Measurements from ENCODE around the gene CNN1.

The CNN1 gene

GRCh38 chr19:11551603-11552235 is 13.1 kb downstream of the CNN1 start:
- Histone ChIP-seq H4K20me1 (ENCODE audit: insufficient read depth) (no peaks in the 10 kb centered on the region), H3K4me3 (IDR thresholded peaks at IDR 0.05; ENCODE audit: insufficient read depth, low read depth, low read length) (no peak overlapping the region), H3K79me2 (ENCODE audit: insufficient read depth, low read depth) (no peaks in the 10 kb centered on the region), H3K27me3 (ENCODE audit: insufficient read depth, low read depth) (no peaks in the 10 kb centered on the region), H3K4me2 (no peak overlapping the region), H3K27ac (no peak overlapping the region), H2AFZ (ENCODE audit: low read depth) (no peak overlapping the region), H3K4me1 (ENCODE audit: low read depth, poor library complexity, severe bottlenecking) (no peaks in the 10 kb centered on the region), H3K36me3 (ENCODE audit: insufficient read depth) (no peaks in the 10 kb centered on the region), H3K9ac (no peak overlapping the region)
- TF ChIP-seq CTCF (conservative IDR thresholded peaks at IDR 0.05; ENCODE audit: low read depth, low read length): peak; percentile 32; the same call in 1 of the 2 replicates

GRCh38 chr19:11552666-11553372 is 14.2 kb downstream of the CNN1 start:
- no peaks in the 10 kb centered on the region for H4K20me1 ChIP-seq (ENCODE audit: insufficient read depth)
- no peak overlapping the region for H3K4me2 ChIP-seq
- no peaks in the 10 kb centered on the region for H3K36me3 ChIP-seq (ENCODE audit: insufficient read depth)
- H3K27me3 ChIP-seq (ENCODE audit: insufficient read depth, low read depth): no peaks in the 10 kb centered on the region
- H3K27ac ChIP-seq: no peak overlapping the region
- no peak overlapping the region for H3K9ac ChIP-seq
- H2AFZ ChIP-seq (ENCODE audit: low read depth): no peak overlapping the region
- H3K79me2 ChIP-seq (ENCODE audit: insufficient read depth, low read depth): peaks cover 2% of the 10 kb centered on the region; the same call in 1 of the 2 replicates
- no peak overlapping the region for H3K4me3 ChIP-seq (IDR thresholded peaks at IDR 0.05; ENCODE audit: insufficient read depth, low read depth, low read length)
- TF ChIP-seq CTCF (conservative IDR thresholded peaks at IDR 0.05; ENCODE audit: low read depth, low read length): no peak
- H3K4me1 ChIP-seq (ENCODE audit: low read depth, poor library complexity, severe bottlenecking): peaks cover 2% of the 10 kb centered on the region

- Histone ChIP-seq H3K79me2 (ENCODE audit: insufficient read depth, low read depth) (peaks cover 12% of the 10 kb centered on the region), H3K4me3 (IDR thresholded peaks at IDR 0.05; ENCODE audit: insufficient read depth, low read depth, low read length) (no peak overlapping the region), H3K27ac (no peak overlapping the region), H3K27me3 (ENCODE audit: insufficient read depth, low read depth) (no peaks in the 10 kb centered on the region), H3K4me2 (no peak overlapping the region), H3K9ac (no peak overlapping the region), H2AFZ (ENCODE audit: low read depth) (no peak overlapping the region), H4K20me1 (ENCODE audit: insufficient read depth) (no peaks in the 10 kb centered on the region), H3K36me3 (ENCODE audit: insufficient read depth) (no peaks in the 10 kb centered on the region), H3K4me1 (ENCODE audit: low read depth, poor library complexity, severe bottlenecking) (peaks cover 7% of the 10 kb centered on the region)
- TF ChIP-seq CTCF (conservative IDR thresholded peaks at IDR 0.05; ENCODE audit: low read depth, low read length): no peak
Measured at GRCh38 chr19:11554160-11554559, 15.5 kb downstream of the CNN1 start.

- H3K9ac ChIP-seq: no peak overlapping the region
- TF ChIP-seq CTCF (conservative IDR thresholded peaks at IDR 0.05; ENCODE audit: low read depth, low read length): no peak
- no peak overlapping the region for H2AFZ ChIP-seq (ENCODE audit: low read depth)
- H4K20me1 ChIP-seq (ENCODE audit: insufficient read depth): no peaks in the 10 kb centered on the region
- H3K27me3 ChIP-seq (ENCODE audit: insufficient read depth, low read depth): no peaks in the 10 kb centered on the region
- no peaks in the 10 kb centered on the region for H3K36me3 ChIP-seq (ENCODE audit: insufficient read depth)
- H3K79me2 ChIP-seq (ENCODE audit: insufficient read depth, low read depth): peaks cover 12% of the 10 kb centered on the region
- H3K4me1 ChIP-seq (ENCODE audit: low read depth, poor library complexity, severe bottlenecking): peaks cover 10% of the 10 kb centered on the region
- no peak overlapping the region for H3K4me2 ChIP-seq
- H3K4me3 ChIP-seq (IDR thresholded peaks at IDR 0.05; ENCODE audit: insufficient read depth, low read depth, low read length): no peak overlapping the region
- no peak overlapping the region for H3K27ac ChIP-seq
Measured at GRCh38 chr19:11555246-11555645, 16.6 kb downstream of the CNN1 start.
